CD4-positive, CD25-positive, alpha-beta regulatory T cell (primary cell): ENCODE measurements around the gene HOXA13. TPM values are rescaled to one million over a fixed set of nuclear protein-coding genes. Genes with fewer than 3 reads are reported as not detected.

Source experiments
- ATAC-seq, 2 donors: fragments of 150-1000 bp; cut with Tn5 transposase; one replicate each; pipeline ENCODE4 v1.10.0; 2021; ENCODE audit warnings: low read depth in 2 of 2, moderate number of reproducible peaks in 2 of 2, moderate library complexity in 1 of 2
- DNase-seq, 3 donors: peaks; one replicate each; pipeline versions ENCODE4 v3.0.0 to v3.0.0-alpha.2; 2012 to 2022; ENCODE audit warnings: mixed read lengths in 1 of 3
- H3K27ac ChIP-seq: one replicate; pipeline ENCODE4 v1.7.0; 2013; ENCODE audit warnings: mild to moderate bottlenecking, low read length; ENCODE audit not compliant: insufficient read depth, poor library complexity, severe bottlenecking
- H3K27me3 ChIP-seq: one replicate; pipeline ENCODE4 v1.7.0; 2013; ENCODE audit warnings: low read length; ENCODE audit not compliant: control insufficient read depth, insufficient read depth
- H3K36me3 ChIP-seq: one replicate; pipeline ENCODE4 v1.7.0; 2013; ENCODE audit warnings: mild to moderate bottlenecking, low read length, moderate library complexity; ENCODE audit not compliant: control insufficient read depth, insufficient read depth
- H3K4me1 ChIP-seq: 2 replicates; pipeline ENCODE4 v1.7.0; 2013; ENCODE audit warnings: mild to moderate bottlenecking, low read length; ENCODE audit not compliant: insufficient read depth, control insufficient read depth, poor library complexity, severe bottlenecking
- H3K4me3 ChIP-seq: one replicate; pipeline ENCODE4 v1.7.0; 2013; ENCODE audit warnings: low read depth, mild to moderate bottlenecking, low read length, moderate library complexity
- H3K9me3 ChIP-seq, 2 experiments: 1 replicate in 1 of 2; 2 replicates in 1 of 2; pipeline ENCODE4 v1.7.0; 2013; ENCODE audit warnings: low read length in 2 of 2, mild to moderate bottlenecking in 1 of 2, moderate library complexity in 1 of 2; ENCODE audit not compliant: control insufficient read depth in 2 of 2
- H3K27ac Mint-ChIP-seq, 3 donors: one replicate each; pipeline ENCODE4 v1.8.0; 2020 to 2022; ENCODE audit warnings: mild to moderate bottlenecking in 3 of 3, mixed read lengths in 3 of 3, moderate library complexity in 2 of 3
- H3K27me3 Mint-ChIP-seq: one replicate; pipeline ENCODE4 v1.8.0; 2022; ENCODE audit warnings: mild to moderate bottlenecking, mixed read lengths
- H3K36me3 Mint-ChIP-seq: one replicate; pipeline ENCODE4 v1.8.0; 2020; ENCODE audit warnings: mixed read lengths
- H3K4me1 Mint-ChIP-seq, 4 donors: one replicate each; pipeline ENCODE4 v1.8.0; 2020 to 2022; ENCODE audit warnings: mixed read lengths in 4 of 4, mild to moderate bottlenecking in 1 of 4
- H3K4me3 Mint-ChIP-seq, 4 donors: one replicate each; pipeline ENCODE4 v1.8.0; 2020 to 2022; ENCODE audit warnings: mild to moderate bottlenecking in 4 of 4, mixed read lengths in 4 of 4, moderate library complexity in 3 of 4
- H3K9me3 Mint-ChIP-seq, 7 donors: one replicate each; pipeline ENCODE4 v1.8.0; 2020 to 2022; ENCODE audit warnings: mixed read lengths in 7 of 7, mild to moderate bottlenecking in 3 of 7, moderate library complexity in 2 of 7
- polyA plus RNA-seq, 4 donors: library from polyadenylated mRNA; unstranded; fragments of 300-500 nt; fragmentation: Illumina TruSeq; gene quantifications; one replicate each; pipeline ENCODE4 v1.2.3, GENCODE V29; 2021
- total RNA-seq: library from RNA; stranded (reverse); gene quantifications from one replicate; pipeline ENCODE4 v1.2.3, GENCODE V29; 2022

The HOXA13 gene
- total and polyA plus RNA-seq, 5 donors from 2014 or later, result not detected

DNA sequence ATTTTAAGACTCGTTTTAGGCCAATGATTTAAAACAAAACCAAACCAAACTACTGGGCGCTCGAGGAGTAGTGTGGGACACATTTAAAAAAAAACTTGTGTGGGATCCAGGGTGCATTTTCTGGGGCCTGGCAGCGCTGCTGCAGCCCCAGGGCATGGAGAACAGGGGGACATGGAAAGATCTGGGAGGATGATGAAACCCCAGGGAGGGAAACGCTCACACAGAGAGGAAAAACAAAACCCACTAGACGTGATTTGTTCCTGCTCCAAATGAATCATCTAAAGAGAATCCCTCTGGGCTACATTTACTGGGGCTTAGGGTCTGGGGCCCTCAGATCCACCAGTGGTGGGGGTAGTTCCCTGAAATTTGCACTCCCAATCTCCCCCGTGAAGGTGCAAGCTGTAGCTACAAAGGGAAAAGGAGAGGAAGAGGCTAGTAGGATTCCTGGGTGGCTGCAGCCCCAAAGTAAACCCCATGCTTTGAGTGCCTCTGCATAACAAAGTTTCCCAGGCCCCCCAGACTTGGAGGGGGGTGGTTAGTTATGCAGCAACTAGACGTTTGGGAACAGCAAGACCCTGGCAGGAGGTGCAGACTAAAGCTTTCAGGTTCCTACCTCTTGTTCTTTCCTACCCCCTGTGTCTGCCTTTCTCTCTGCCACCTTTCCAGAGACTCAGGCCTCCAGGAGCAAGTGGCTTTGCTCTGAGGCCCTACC lies 14.5 kb upstream of the HOXA13 start:
- peaks cover 84% of the 10 kb centered on the region for H3K27me3 Mint-ChIP-seq
- no peak for ATAC-seq
- Histone ChIP-seq H3K4me3 (no peak overlapping the region), H3K27me3 (peaks cover 45% of the 10 kb centered on the region), H3K27ac (no peak overlapping the region), H3K4me1 (peaks cover 9% of the 10 kb centered on the region), H3K9me3 (no peaks in the 10 kb centered on the region), H3K36me3 (no peaks in the 10 kb centered on the region)
- H3K9me3 Mint-ChIP-seq, result no peaks in the 10 kb centered on the region
- H3K36me3 Mint-ChIP-seq, result no peaks in the 10 kb centered on the region
- H3K4me3 Mint-ChIP-seq, result no peak overlapping the region
- DNase-seq, result no peak
- H3K27ac Mint-ChIP-seq, result no peak overlapping the region
- H3K4me1 Mint-ChIP-seq, result peaks cover 0 to 21% (median 6%) of the 10 kb centered on the region in 4 donors

DNA sequence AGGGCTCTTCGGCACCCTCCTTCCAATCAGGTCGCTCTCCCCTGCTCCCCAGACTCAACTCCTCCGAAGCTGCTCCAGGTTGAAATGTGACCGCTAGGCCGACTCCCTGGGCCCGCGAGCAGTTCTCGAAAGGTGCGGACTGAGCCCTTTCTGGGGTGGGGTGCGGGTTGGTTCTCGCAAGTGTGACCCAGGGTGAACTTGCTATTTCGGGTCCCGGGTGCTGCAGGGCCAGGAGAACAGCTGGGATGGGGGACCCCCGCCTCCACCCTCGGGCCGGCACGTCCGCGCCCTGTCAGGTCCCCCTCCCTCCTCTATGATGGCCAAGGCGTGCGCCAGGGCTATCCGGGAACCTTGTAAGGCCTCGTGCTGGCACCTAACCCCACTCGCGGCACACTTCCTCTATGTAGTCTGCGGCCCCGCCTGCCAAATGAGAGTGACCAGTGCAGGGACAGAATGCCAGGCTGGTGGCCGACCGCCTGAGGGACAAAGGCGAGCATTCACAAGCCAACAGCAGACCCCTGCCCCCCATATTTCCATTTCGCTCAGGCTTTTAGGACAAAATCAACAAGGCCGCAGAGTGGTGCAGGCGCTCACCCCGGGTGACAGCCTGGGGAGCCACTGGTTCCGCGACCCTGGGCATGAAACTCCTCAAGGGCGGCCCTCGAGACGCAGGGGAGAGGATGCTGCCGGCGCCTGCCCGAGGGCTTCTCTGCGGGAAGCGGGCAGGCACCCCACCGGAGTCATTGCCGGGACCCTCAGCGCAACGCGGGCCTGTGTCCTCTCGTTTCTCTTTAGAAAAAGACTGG lies 13.7 kb upstream of the HOXA13 start:
- no peak overlapping the region for H3K4me3 ChIP-seq
- Mint-ChIP-seq H3K27ac (no peak overlapping the region), H3K9me3 (no peaks in the 10 kb centered on the region), H3K4me1 (peaks cover 0 to 18% (median 6%) of the 10 kb centered on the region in 4 donors), H3K27me3 (peaks cover 84% of the 10 kb centered on the region), H3K4me3 (peak overlapping the region in 1 of 4 donors; percentile 39), H3K36me3 (no peaks in the 10 kb centered on the region)
- H3K36me3 ChIP-seq, result no peaks in the 10 kb centered on the region
- no peak for ATAC-seq
- peaks cover 9% of the 10 kb centered on the region for H3K4me1 ChIP-seq
- H3K27me3 ChIP-seq, result peaks cover 46% of the 10 kb centered on the region
- DNase-seq, result no peak
- H3K9me3 ChIP-seq, result no peaks in the 10 kb centered on the region
- no peak overlapping the region for H3K27ac ChIP-seq

DNA sequence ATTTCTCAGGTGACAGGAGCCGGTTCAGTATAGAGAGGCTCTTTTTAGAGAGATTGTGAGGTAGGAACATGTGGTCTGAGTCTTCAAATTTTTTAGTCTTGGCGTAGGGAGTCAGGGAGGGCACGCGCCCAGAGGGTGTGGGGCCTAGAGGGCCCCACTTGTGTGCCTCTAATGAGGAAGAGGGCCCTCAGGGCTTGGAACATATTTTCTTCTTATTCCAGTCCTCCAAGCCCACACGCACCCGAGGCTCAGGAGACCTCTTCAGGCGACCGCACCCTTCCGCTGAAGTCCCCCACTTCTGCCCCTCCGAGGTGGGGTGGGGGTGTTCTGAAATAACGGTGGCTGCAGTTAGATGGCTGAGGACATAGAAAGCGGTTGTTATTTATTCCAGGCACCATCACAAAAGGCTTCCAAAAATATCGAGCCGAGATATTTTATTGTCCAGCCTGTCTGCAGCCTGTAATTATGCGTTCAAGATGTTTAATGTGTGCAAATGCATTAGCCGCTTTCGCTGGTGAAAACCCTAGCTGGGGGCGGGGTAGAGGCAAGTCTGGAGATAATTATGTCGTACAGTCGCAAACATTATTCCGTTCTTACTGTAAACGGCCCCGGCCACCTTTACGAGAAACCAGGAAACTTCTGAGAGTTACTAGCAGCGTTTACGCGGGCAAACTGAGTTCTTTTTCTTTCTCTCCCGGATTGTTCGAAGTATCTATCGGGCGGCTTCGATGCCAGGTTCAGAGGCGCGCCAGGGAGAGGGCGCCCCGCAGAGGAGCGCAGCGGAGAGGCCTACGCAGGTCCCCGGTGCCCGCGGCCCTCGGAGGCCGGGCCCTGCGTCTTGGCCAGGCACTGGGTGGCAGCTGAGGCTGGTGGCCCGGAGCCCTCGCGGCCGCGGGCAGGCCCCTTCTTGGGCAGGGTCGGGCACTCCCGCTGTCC lies 12.9 kb upstream of the HOXA13 start:
- Histone ChIP-seq H3K4me1 (peaks cover 9% of the 10 kb centered on the region), H3K27me3 (peaks cover 50% of the 10 kb centered on the region)

DNA sequence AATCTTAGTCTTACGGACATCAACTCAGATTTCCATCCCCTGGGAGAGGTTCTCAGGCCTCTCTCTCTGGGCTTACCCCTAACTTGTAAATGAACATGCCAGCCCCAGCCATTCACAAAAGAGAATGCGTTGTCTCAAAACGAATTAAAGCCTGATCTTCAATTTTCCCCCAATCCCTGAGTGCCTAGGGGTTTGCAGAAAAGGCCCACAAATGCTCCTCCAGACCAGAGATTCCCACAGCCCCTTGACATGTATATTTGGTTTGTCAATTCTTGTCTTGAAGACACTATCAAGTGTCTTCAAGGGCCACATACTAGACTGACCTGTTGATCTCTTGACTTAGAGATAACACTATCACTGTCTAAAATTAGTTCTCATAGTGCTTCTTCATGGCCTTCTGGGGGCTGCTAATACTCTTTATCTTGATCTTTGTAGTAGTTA lies 11.9 kb upstream of the HOXA13 start:
- Mint-ChIP-seq H3K4me1 (peaks cover 0 to 18% (median 6%) of the 10 kb centered on the region in 4 donors), H3K4me3 (no peak overlapping the region), H3K9me3 (no peaks in the 10 kb centered on the region), H3K27ac (no peak overlapping the region), H3K36me3 (no peaks in the 10 kb centered on the region), H3K27me3 (peaks cover 93% of the 10 kb centered on the region)
- no peaks in the 10 kb centered on the region for H3K9me3 ChIP-seq
- H3K36me3 ChIP-seq, result no peaks in the 10 kb centered on the region
- ATAC-seq (no peak), DNase-seq (no peak)
- peaks cover 9% of the 10 kb centered on the region for H3K4me1 ChIP-seq
- no peak overlapping the region for H3K27ac ChIP-seq
- peaks cover 54% of the 10 kb centered on the region for H3K27me3 ChIP-seq
- no peak overlapping the region for H3K4me3 ChIP-seq

More for the DNA sequence above, 12.9 kb upstream of the HOXA13 start:
- no peak for DNase-seq
- Mint-ChIP-seq H3K27me3 (peaks cover 93% of the 10 kb centered on the region), H3K9me3 (no peaks in the 10 kb centered on the region), H3K36me3 (no peaks in the 10 kb centered on the region), H3K27ac (peak overlapping the region in 1 of 3 donors; percentile 49), H3K4me3 (no peak overlapping the region), H3K4me1 (peaks cover 0 to 18% (median 6%) of the 10 kb centered on the region in 4 donors)
- H3K36me3 ChIP-seq, result no peaks in the 10 kb centered on the region
- no peak overlapping the region for H3K27ac ChIP-seq
- no peak overlapping the region for H3K4me3 ChIP-seq
- no peaks in the 10 kb centered on the region for H3K9me3 ChIP-seq
- ATAC-seq, result no peak

DNA sequence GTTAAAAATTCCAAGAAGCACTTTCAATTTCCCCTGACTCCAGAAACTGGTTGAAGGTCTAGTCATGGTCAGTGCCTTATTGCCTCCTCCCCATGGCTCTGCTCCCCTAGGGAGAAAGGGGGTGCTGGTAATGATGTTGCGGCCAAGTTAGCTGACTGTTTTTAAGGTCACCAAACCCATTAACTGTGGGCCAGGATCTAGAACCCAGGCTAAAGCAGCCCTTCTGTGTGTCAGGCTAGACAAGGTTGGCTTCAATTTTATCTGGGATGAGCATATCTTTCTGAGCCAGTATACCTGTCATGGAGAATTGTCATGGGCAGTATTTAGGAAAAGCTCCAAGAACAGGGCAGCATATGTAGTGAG lies 11.2 kb upstream of the HOXA13 start:
- Histone ChIP-seq H3K9me3 (no peaks in the 10 kb centered on the region), H3K4me1 (peaks cover 9% of the 10 kb centered on the region), H3K4me3 (no peak overlapping the region), H3K36me3 (no peaks in the 10 kb centered on the region), H3K27me3 (peaks cover 57% of the 10 kb centered on the region), H3K27ac (no peak overlapping the region)
- no peaks in the 10 kb centered on the region for H3K9me3 Mint-ChIP-seq
- no peak for ATAC-seq
- no peak overlapping the region for H3K27ac Mint-ChIP-seq
- no peak overlapping the region for H3K4me3 Mint-ChIP-seq
- peaks cover 93% of the 10 kb centered on the region for H3K27me3 Mint-ChIP-seq
- peaks cover 3 to 19% (median 8%) of the 10 kb centered on the region in 4 donors for H3K4me1 Mint-ChIP-seq
- H3K36me3 Mint-ChIP-seq, result no peaks in the 10 kb centered on the region
- no peak for DNase-seq

DNA sequence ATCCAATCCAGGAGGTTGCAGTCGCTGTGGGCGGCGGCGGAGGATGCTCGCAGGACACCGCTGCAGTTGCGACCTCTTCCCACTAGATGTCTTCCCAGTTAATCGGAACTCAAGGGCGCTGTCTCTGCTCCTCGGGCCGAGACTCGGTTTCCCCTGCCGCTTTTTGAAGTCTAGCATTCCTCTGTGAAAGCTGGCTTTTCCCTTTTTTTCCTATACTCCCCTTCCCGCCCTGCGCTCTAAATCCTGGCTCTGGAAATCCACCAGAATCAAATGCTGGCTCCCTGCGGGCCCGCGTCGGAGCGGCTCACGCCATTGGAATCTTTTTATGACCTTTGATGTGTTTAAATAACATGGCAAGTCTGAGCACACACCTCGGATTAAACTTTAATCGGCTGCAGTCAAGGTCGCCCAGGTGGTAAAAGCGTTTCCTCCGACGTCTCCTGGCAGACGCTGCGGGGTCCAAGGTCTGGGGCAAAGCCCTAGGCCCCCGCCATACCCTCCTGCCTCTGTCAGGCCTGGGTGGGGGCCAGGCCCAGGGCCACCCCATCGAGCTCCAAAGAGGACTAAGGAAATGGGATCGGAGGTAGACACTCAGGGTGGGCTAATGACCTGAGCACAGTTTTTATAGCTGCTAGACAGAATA lies 10.7 kb upstream of the HOXA13 start:
- no peak overlapping the region for H3K4me3 ChIP-seq
- no peaks in the 10 kb centered on the region for H3K9me3 ChIP-seq
- H3K4me1 ChIP-seq, result peaks cover 9% of the 10 kb centered on the region
- H3K36me3 Mint-ChIP-seq, result peaks cover 3% of the 10 kb centered on the region
- H3K27me3 ChIP-seq, result peaks cover 61% of the 10 kb centered on the region
- no peaks in the 10 kb centered on the region for H3K36me3 ChIP-seq
- H3K9me3 Mint-ChIP-seq, result no peaks in the 10 kb centered on the region
- peaks cover 96% of the 10 kb centered on the region for H3K27me3 Mint-ChIP-seq
- peak overlapping the region in 3 of 4 donors; percentile 27 to 62 (median 59) for H3K4me3 Mint-ChIP-seq
- ATAC-seq (peak in 1 of 2 donors; percentile 37), DNase-seq (peak in 1 of 3 donors; percentile 44)
- H3K4me1 Mint-ChIP-seq, result peaks cover 5 to 24% (median 10%) of the 10 kb centered on the region in 4 donors
- no peak overlapping the region for H3K27ac Mint-ChIP-seq
- no peak overlapping the region for H3K27ac ChIP-seq

DNA sequence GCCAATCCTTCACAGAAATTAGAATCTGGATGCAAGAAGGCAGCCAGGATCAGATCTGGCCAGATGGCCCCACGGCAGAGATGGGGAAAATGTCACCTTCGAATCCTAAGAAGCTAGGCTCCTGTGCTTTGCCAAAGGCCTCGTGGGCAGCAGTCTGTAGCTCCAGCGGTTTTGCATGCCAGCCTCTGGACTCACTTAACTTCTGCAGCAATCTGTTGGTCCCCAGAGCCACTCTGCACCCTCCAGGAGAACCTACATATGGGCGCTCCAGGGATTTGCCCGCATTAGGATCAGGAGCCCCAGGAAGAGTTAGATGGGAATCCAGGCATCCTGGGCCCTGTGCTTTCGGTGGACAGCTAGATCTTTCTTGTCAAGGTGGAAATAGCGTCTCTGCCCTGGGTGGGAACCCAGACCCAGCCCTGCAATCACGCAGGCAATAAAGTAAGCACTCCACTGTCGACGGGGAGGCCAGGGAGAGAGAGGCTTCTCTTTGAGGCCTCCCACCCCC lies 10.1 kb upstream of the HOXA13 start:
- no peaks in the 10 kb centered on the region for H3K9me3 Mint-ChIP-seq
- H3K4me3 Mint-ChIP-seq, result peak overlapping the region in 1 of 4 donors; percentile 59
- H3K9me3 ChIP-seq, result no peaks in the 10 kb centered on the region
- H3K27ac Mint-ChIP-seq, result no peak overlapping the region
- no peak for DNase-seq
- ATAC-seq, result no peak
- no peak overlapping the region for H3K4me3 ChIP-seq
- peaks cover 5 to 27% (median 13%) of the 10 kb centered on the region in 4 donors for H3K4me1 Mint-ChIP-seq
- H3K4me1 ChIP-seq, result peaks cover 14% of the 10 kb centered on the region
- H3K27ac ChIP-seq, result no peak overlapping the region
- H3K36me3 ChIP-seq, result no peaks in the 10 kb centered on the region
- peaks cover 60% of the 10 kb centered on the region for H3K27me3 ChIP-seq
- H3K36me3 Mint-ChIP-seq, result peaks cover 3% of the 10 kb centered on the region
- H3K27me3 Mint-ChIP-seq, result peaks cover 97% of the 10 kb centered on the region
